ENCODE measurements around the gene CH25H. TPM values are rescaled to one million over a fixed set of nuclear protein-coding genes. Genes with fewer than 3 reads are reported as not detected.
"Not testable (repeated sequence)": the region's sequence is repeated elsewhere in the genome, so short reads cannot be mapped to it uniquely, and the experiment has no call there.

CH25H gene
- total and polyA plus RNA-seq, 7 experiments from 2014 or later, result 0.11 to 0.34 TPM; not detected in 5

- CTCF ChIA-PET, result interaction anchor here (0.5 to 1.4 kb wide), 6 partner anchors 34 to 1479 kb away, joined by 3 to 7 read pairs (median 4); no protein-coding TSS in a partner anchor
- peaks cover 0 to 15% (median 5%) of the 10 kb centered on the region in 11 donors for H3K9me3 Mint-ChIP-seq
- Histone ChIP-seq H3K9me3 (ENCODE audit: control insufficient read depth in 2 of 3, low read length in 3 of 3) (no peaks in the 10 kb centered on the region), H3K4me1 (ENCODE audit: control insufficient read depth in 2 of 2, insufficient read depth in 2 of 2, low read length in 2 of 2) (peaks cover 8 to 9% of the 10 kb centered on the region in 2 donors), H3K36me3 (ENCODE audit: control insufficient read depth in 2 of 3, insufficient read depth in 3 of 3, low read length in 3 of 3) (peaks cover 0 to 4% (median 0%) of the 10 kb centered on the region in 3 experiments), H3K27me3 (ENCODE audit: control insufficient read depth in 2 of 2, insufficient read depth in 2 of 2, low read length in 2 of 2) (no peaks in the 10 kb centered on the region), H3K4me3 (ENCODE audit: low read length) (peak within 1 kb of the TSS; percentile 80), H3K27ac (ENCODE audit: low read depth, low read length) (peak within 1 kb of the TSS; percentile 76)
- peaks cover 0 to 9% (median 0%) of the 10 kb centered on the region in 5 donors for H3K27me3 Mint-ChIP-seq
- peak; percentile 78 to 97 (median 94) for DNase-seq
- ATAC-seq, result peak; percentile 97
- peak within 1 kb of the TSS; percentile 82 to 91 (median 90) for H3K4me3 Mint-ChIP-seq
- intact Hi-C loops (cut with micrococcal nuclease), result loop anchor here (1.0 to 10.0 kb wide), 13 partner anchors 8 to 1913 kb away; partner anchors contain the start of genes IFIT5 (in 2 of the 2), ATAD1 (in 1 of the 2), IFIT1 (in 1 of the 2) and IFIT2 (in 1 of the 2)
- peaks cover 0 to 13% (median 11%) of the 10 kb centered on the region in 5 donors for H3K36me3 Mint-ChIP-seq
- peak within 1 kb of the TSS; percentile 38 to 90 (median 84) for H3K27ac Mint-ChIP-seq
- peaks cover 17 to 32% (median 22%) of the 10 kb centered on the region in 7 donors for H3K4me1 Mint-ChIP-seq
- POLR2A ChIA-PET, result interaction anchor here (0.6 to 2.6 kb wide), 20 partner anchors 9 to 1903 kb away, joined by 3 to 22 read pairs (median 3); partner anchors contain the start of genes CH25H, FAS, IFIT1 and IFIT2
Measured at GRCh38 chr10:89251409-89252224, 44.5 kb upstream of the CH25H start, which contains the start of gene LIPA. Gene LIPA, minus strand, starts transcription at chr10:89251775. Its CDS starts 4,127 bp downstream, at chr10:89247648.

GRCh38 chr10:89250865-89251408, 43.8 kb upstream of the CH25H start:
- ATAC-seq (no peak), DNase-seq (peak in 3 of 9 donors; percentile 8 to 18 (median 12))
- Histone ChIP-seq H3K9me3 (ENCODE audit: control insufficient read depth in 2 of 3, low read length in 3 of 3) (no peaks in the 10 kb centered on the region), H3K27ac (ENCODE audit: low read depth, low read length) (peak overlapping the region; percentile 76), H3K4me3 (ENCODE audit: low read length) (peak overlapping the region; percentile 80), H3K27me3 (ENCODE audit: control insufficient read depth in 2 of 2, insufficient read depth in 2 of 2, low read length in 2 of 2) (no peaks in the 10 kb centered on the region), H3K4me1 (ENCODE audit: control insufficient read depth in 2 of 2, insufficient read depth in 2 of 2, low read length in 2 of 2) (peaks cover 8 to 9% of the 10 kb centered on the region in 2 donors), H3K36me3 (ENCODE audit: control insufficient read depth in 2 of 3, insufficient read depth in 3 of 3, low read length in 3 of 3) (peaks cover 0 to 4% (median 0%) of the 10 kb centered on the region in 3 experiments)
- H3K27ac Mint-ChIP-seq, result peak overlapping the region in 8 of 9 donors; percentile 62 to 90 (median 83)
- H3K4me1 Mint-ChIP-seq, result peaks cover 17 to 33% (median 22%) of the 10 kb centered on the region in 7 donors
- peak overlapping the region; percentile 82 to 91 (median 90) for H3K4me3 Mint-ChIP-seq
- peaks cover 2 to 15% (median 11%) of the 10 kb centered on the region in 5 donors for H3K36me3 Mint-ChIP-seq
- peaks cover 0 to 15% (median 5%) of the 10 kb centered on the region in 11 donors for H3K9me3 Mint-ChIP-seq
- peaks cover 0 to 9% (median 0%) of the 10 kb centered on the region in 5 donors for H3K27me3 Mint-ChIP-seq
- ChIA-PET POLR2A (interaction anchor here (0.7 to 2.6 kb wide), 17 partner anchors 8 to 1902 kb away, joined by 3 to 22 read pairs (median 4); partner anchors contain the start of genes CH25H, FAS, IFIT1 and IFIT2), CTCF (interaction anchor here (0.5 to 1.4 kb wide), 7 partner anchors 33 to 1478 kb away, joined by 3 to 7 read pairs (median 3); no protein-coding TSS in a partner anchor)
- intact Hi-C loops (cut with micrococcal nuclease), result loop anchor here (1.0 to 10.0 kb wide), 12 partner anchors 8 to 1914 kb away; partner anchors contain the start of genes IFIT5 (in 2 of the 2), ATAD1 (in 1 of the 2), IFIT1 (in 1 of the 2) and KIF20B (in 1 of the 2)

- H3K36me3 Mint-ChIP-seq, result peaks cover 0 to 16% (median 8%) of the 10 kb centered on the region in 5 donors
- peaks cover 0 to 4% (median 0%) of the 10 kb centered on the region in 3 experiments for H3K36me3 ChIP-seq (ENCODE audit: control insufficient read depth in 2 of 3, insufficient read depth in 3 of 3, low read length in 3 of 3)
- peaks cover 8 to 9% of the 10 kb centered on the region in 2 donors for H3K4me1 ChIP-seq (ENCODE audit: control insufficient read depth in 2 of 2, insufficient read depth in 2 of 2, low read length in 2 of 2)
- H3K27me3 ChIP-seq (ENCODE audit: control insufficient read depth in 2 of 2, insufficient read depth in 2 of 2, low read length in 2 of 2), result no peaks in the 10 kb centered on the region
- H3K27ac ChIP-seq (ENCODE audit: low read depth, low read length), result no peak overlapping the region
- H3K4me3 Mint-ChIP-seq, result peak overlapping the region in 1 of 10 donors; percentile 40
- H3K9me3 Mint-ChIP-seq, result peaks cover 0 to 6% (median 0%) of the 10 kb centered on the region in 11 donors
- peaks cover 0 to 6% (median 0%) of the 10 kb centered on the region in 5 donors for H3K27me3 Mint-ChIP-seq
- ChIA-PET POLR2A (interaction anchor here (0.6 to 0.7 kb wide), 2 partner anchors 151 to 1624 kb away, joined by 3 read pairs; no protein-coding TSS in a partner anchor), CTCF (interaction anchor here (0.6 to 1.1 kb wide), 2 partner anchors 120 to 143 kb away, joined by 3 read pairs; partner anchors contain the start of gene IFIT1)
- peaks cover 17 to 38% (median 22%) of the 10 kb centered on the region in 7 donors for H3K4me1 Mint-ChIP-seq
- intact Hi-C loops (cut with micrococcal nuclease), result no loop called here
- DNase-seq (no peak), ATAC-seq (no peak)
- H3K9me3 ChIP-seq (ENCODE audit: control insufficient read depth in 2 of 3, low read length in 3 of 3), result no peaks in the 10 kb centered on the region
- H3K27ac Mint-ChIP-seq, result peak overlapping the region in 3 of 9 donors; percentile 6 to 29 (median 19)
- H3K4me3 ChIP-seq (ENCODE audit: low read length), result no peak overlapping the region
Measured at GRCh38 chr10:89248990-89249389, 41.9 kb upstream of the CH25H start.

- POLR2A ChIA-PET, result not testable (repeated sequence)
Measured at GRCh38 chr10:89247623-89248022, 40.5 kb upstream of the CH25H start.

GRCh38 chr10:89245802-89246201, 38.7 kb upstream of the CH25H start:
- intact Hi-C loops (cut with micrococcal nuclease), result no loop called here
- ChIA-PET CTCF (no interaction called here), POLR2A (no interaction called here)
- Mint-ChIP-seq H3K36me3 (peaks cover 0 to 21% (median 18%) of the 10 kb centered on the region in 5 donors), H3K4me1 (peaks cover 16 to 37% (median 22%) of the 10 kb centered on the region in 7 donors), H3K4me3 (no peak overlapping the region), H3K27me3 (peaks cover 0 to 2% (median 0%) of the 10 kb centered on the region in 5 donors), H3K27ac (no peak overlapping the region), H3K9me3 (no peaks in the 10 kb centered on the region)
- no peaks in the 10 kb centered on the region for H3K9me3 ChIP-seq (ENCODE audit: control insufficient read depth in 2 of 3, low read length in 3 of 3)
- peaks cover 0 to 5% (median 0%) of the 10 kb centered on the region in 3 experiments for H3K36me3 ChIP-seq (ENCODE audit: control insufficient read depth in 2 of 3, insufficient read depth in 3 of 3, low read length in 3 of 3)
- H3K27me3 ChIP-seq (ENCODE audit: control insufficient read depth in 2 of 2, insufficient read depth in 2 of 2, low read length in 2 of 2), result no peaks in the 10 kb centered on the region
- DNase-seq, result no peak
- peaks cover 3 to 5% of the 10 kb centered on the region in 2 donors for H3K4me1 ChIP-seq (ENCODE audit: control insufficient read depth in 2 of 2, insufficient read depth in 2 of 2, low read length in 2 of 2)
- ATAC-seq, result no peak
- no peak overlapping the region for H3K4me3 ChIP-seq (ENCODE audit: low read length)
- no peak overlapping the region for H3K27ac ChIP-seq (ENCODE audit: low read depth, low read length)

More at GRCh38 chr10:89247623-89248022, 40.5 kb upstream of the CH25H start:
- H3K36me3 ChIP-seq (ENCODE audit: control insufficient read depth in 2 of 3, insufficient read depth in 3 of 3, low read length in 3 of 3); H3K27me3 ChIP-seq (ENCODE audit: control insufficient read depth in 2 of 2, insufficient read depth in 2 of 2, low read length in 2 of 2); H3K9me3 ChIP-seq (ENCODE audit: control insufficient read depth in 2 of 3, low read length in 3 of 3); H3K9me3 Mint-ChIP-seq; ATAC-seq; H3K4me3 ChIP-seq (ENCODE audit: low read length); DNase-seq; H3K4me1 ChIP-seq (ENCODE audit: control insufficient read depth in 2 of 2, insufficient read depth in 2 of 2, low read length in 2 of 2); H3K27ac Mint-ChIP-seq; H3K27ac ChIP-seq (ENCODE audit: low read depth, low read length); H3K27me3 Mint-ChIP-seq; intact Hi-C loops (cut with micrococcal nuclease); H3K4me3 Mint-ChIP-seq: not testable (repeated sequence)
- CTCF ChIA-PET, result interaction anchor here (0.6 to 1.3 kb wide), 3 partner anchors 32 to 313 kb away, joined by 3 to 4 read pairs (median 4); no protein-coding TSS in a partner anchor
- Mint-ChIP-seq H3K4me1 (peaks cover 20 to 44% (median 30%) of the 10 kb centered on the region in 7 donors), H3K36me3 (peaks cover 0 to 16% (median 12%) of the 10 kb centered on the region in 5 donors)
